ENCODE measurements around the gene HOXA1.

The HOXA1 gene

GRCh38 chr7:27131390-27131819 is 35.6 kb upstream of the HOXA1 start:
- no peak for DNase-seq

- no peak for DNase-seq
Measured at GRCh38 chr7:27130540-27131389, 35.0 kb upstream of the HOXA1 start, which contains the start of gene HOXA4. Gene HOXA4, minus strand, starts transcription at chr7:27130757. Its CDS starts 24 bp downstream, at chr7:27130733.

- no peak for DNase-seq
Measured at GRCh38 chr7:27129729-27130539, 34.1 kb upstream of the HOXA1 start.

GRCh38 chr7:27128776-27129728 is 33.3 kb upstream of the HOXA1 start:
- no peak for DNase-seq

GRCh38 chr7:27128034-27128433 is 32.2 kb upstream of the HOXA1 start:
- DNase-seq = no peak

- no peak for DNase-seq
Measured at GRCh38 chr7:27126596-27127327, 31.0 kb upstream of the HOXA1 start.

GRCh38 chr7:27125986-27126394 is 30.2 kb upstream of the HOXA1 start:
- DNase-seq = no peak

GRCh38 chr7:27124902-27125689 is 29.3 kb upstream of the HOXA1 start:
- no peak for DNase-seq

GRCh38 chr7:27124096-27124901 is 28.5 kb upstream of the HOXA1 start:
- DNase-seq = no peak

- DNase-seq = no peak
Measured at GRCh38 chr7:27123477-27124053, 27.8 kb upstream of the HOXA1 start.

GRCh38 chr7:27123007-27123476 is 27.2 kb upstream of the HOXA1 start:
- DNase-seq = no peak

- no peak for DNase-seq
Measured at GRCh38 chr7:27122077-27122910, 26.5 kb upstream of the HOXA1 start.

- DNase-seq = no peak
Measured at GRCh38 chr7:27121684-27122076, 25.9 kb upstream of the HOXA1 start.

- no peak for DNase-seq
Measured at GRCh38 chr7:27119412-27119911, 23.7 kb upstream of the HOXA1 start.

- no peak for DNase-seq
Measured at GRCh38 chr7:27118580-27118979, 22.8 kb upstream of the HOXA1 start.

GRCh38 chr7:27117887-27118491 is 22.2 kb upstream of the HOXA1 start:
- no peak for DNase-seq

GRCh38 chr7:27116962-27117886 is 21.4 kb upstream of the HOXA1 start:
- no peak for DNase-seq

Data from hippocampal formation (tissue), 2 donors.